ENCODE results near the gene PPP1R9A. TPM values are rescaled to one million over a fixed set of nuclear protein-coding genes. Genes with fewer than 3 reads are reported as not detected.

Gene PPP1R9A
- polyA plus RNA-seq, 1 donor from 2014 or later = 52.8 TPM

GRCh38 chr7:94907811-94908322, 473 bp downstream of the PPP1R9A start:
- peak overlapping the region; percentile 82 for H2AFZ ChIP-seq (ENCODE audit: low read depth, low read length)

More at GRCh38 chr7:94907811-94908322, 473 bp downstream of the PPP1R9A start:
- Histone ChIP-seq H3F3A (ENCODE audit: insufficient read depth, low read length, poor library complexity, severe bottlenecking) (peaks cover 4% of the 10 kb centered on the region), H3K4me2 (ENCODE audit: low read length) (peak overlapping the region; percentile 98), H3K9me2 (ENCODE audit: insufficient read depth, low read length) (no peaks in the 10 kb centered on the region), H3K27me3 (ENCODE audit: insufficient read depth, low read depth, low read length) (no peaks in the 10 kb centered on the region), H3K4me3 (ENCODE audit: low read length) (peak overlapping the region; percentile 78), H3K27ac (ENCODE audit: low read length) (peak overlapping the region; percentile 96), H3K36me3 (ENCODE audit: insufficient read depth, low read length) (no peaks in the 10 kb centered on the region), H3K9me3 (ENCODE audit: low read length) (no peaks in the 10 kb centered on the region), H3K79me2 (replicated peaks; ENCODE audit: insufficient read depth, low read length) (peaks cover 45% of the 10 kb centered on the region), H3K9ac (ENCODE audit: low read length) (peak overlapping the region; percentile 92), H4K20me1 (ENCODE audit: insufficient read depth) (no peaks in the 10 kb centered on the region)
- TF ChIP-seq EZH2 (IDR thresholded peaks at IDR 0.05; ENCODE audit: borderline replicate concordance, insufficient read depth, low read length, poor library complexity, severe bottlenecking) (no peak), EP300 (conservative IDR thresholded peaks at IDR 0.05; ENCODE audit: poor library complexity, severe bottlenecking) (no peak), SMC3 (conservative IDR thresholded peaks at IDR 0.05; ENCODE audit: poor library complexity) (no peak), REST (IDR thresholded peaks at IDR 0.05; ENCODE audit: borderline replicate concordance) (no peak), POLR2AphosphoS5 (IDR thresholded peaks at IDR 0.05) (no peak), CTCF (IDR thresholded peaks at IDR 0.05; ENCODE audit: poor library complexity, severe bottlenecking) (peak; percentile 5), TAF1 (IDR thresholded peaks at IDR 0.05; ENCODE audit: low read depth) (no peak), RAD21 (conservative IDR thresholded peaks at IDR 0.05) (peak; percentile 8), MXI1 (conservative IDR thresholded peaks at IDR 0.05; ENCODE audit: poor library complexity, severe bottlenecking) (no peak)

Data from neural cell (in vitro differentiated cells).